ENCODE data around the gene SLC44A1. TPM values are rescaled to one million over a fixed set of nuclear protein-coding genes. Genes with fewer than 3 reads are reported as not detected.

The SLC44A1 gene
- total RNA-seq, 4 donors from 2014 or later, result 25.7 to 37.8 (median 28.3) TPM

DNA sequence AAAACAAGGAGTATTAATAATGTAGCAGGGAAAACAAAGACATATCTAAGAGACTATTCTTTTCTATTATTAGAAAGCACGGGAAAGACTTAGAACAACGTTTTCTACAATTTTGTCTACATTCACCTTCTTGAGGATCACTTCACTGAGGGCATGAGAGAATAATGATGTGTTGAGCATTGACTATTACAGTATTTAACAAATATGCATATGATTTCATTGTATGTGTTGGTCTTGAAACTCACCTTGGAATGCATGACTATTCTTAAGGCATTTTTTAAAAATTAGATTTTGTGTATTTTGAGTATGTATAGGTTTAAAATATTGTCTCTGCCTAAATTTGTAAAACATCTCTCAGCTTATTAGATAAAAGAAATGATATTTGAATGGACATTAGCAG lies 204.6 kb downstream of the SLC44A1 start:
- Histone ChIP-seq H3K27me3 (no peaks in the 10 kb centered on the region), H3K9me3 (no peaks in the 10 kb centered on the region), H3K4me3 (peak overlapping the region; percentile 88 to 99 (median 94)), H3K36me3 (no peaks in the 10 kb centered on the region), H3K27ac (replicated peaks in 1 of 4) (peak overlapping the region in 1 of 4 donors; percentile 85), H3K4me1 (peaks cover 10 to 36% (median 26%) of the 10 kb centered on the region in 4 donors)
- no peak for DNase-seq (ENCODE audit: extremely low spot score)
- WGBS, result 19% methylated on average over 2 of the region's 2 CpGs
- TF ChIP-seq EP300 (IDR thresholded peaks at IDR 0.05) (no peak), POLR2AphosphoS5 (IDR thresholded peaks at IDR 0.05) (no peak), POLR2A (IDR thresholded peaks at IDR 0.05; ENCODE audit: low read depth) (no peak)
- TF ChIP-seq, protein P1, sequence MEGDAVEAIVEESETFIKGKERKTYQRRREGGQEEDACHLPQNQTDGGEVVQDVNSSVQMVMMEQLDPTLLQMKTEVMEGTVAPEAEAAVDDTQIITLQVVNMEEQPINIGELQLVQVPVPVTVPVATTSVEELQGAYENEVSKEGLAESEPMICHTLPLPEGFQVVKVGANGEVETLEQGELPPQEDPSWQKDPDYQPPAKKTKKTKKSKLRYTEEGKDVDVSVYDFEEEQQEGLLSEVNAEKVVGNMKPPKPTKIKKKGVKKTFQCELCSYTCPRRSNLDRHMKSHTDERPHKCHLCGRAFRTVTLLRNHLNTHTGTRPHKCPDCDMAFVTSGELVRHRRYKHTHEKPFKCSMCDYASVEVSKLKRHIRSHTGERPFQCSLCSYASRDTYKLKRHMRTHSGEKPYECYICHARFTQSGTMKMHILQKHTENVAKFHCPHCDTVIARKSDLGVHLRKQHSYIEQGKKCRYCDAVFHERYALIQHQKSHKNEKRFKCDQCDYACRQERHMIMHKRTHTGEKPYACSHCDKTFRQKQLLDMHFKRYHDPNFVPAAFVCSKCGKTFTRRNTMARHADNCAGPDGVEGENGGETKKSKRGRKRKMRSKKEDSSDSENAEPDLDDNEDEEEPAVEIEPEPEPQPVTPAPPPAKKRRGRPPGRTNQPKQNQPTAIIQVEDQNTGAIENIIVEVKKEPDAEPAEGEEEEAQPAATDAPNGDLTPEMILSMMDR (IDR thresholded peaks at IDR 0.05), result no peak
- intact Hi-C loops (cut with DNase I), result no loop called here

DNA sequence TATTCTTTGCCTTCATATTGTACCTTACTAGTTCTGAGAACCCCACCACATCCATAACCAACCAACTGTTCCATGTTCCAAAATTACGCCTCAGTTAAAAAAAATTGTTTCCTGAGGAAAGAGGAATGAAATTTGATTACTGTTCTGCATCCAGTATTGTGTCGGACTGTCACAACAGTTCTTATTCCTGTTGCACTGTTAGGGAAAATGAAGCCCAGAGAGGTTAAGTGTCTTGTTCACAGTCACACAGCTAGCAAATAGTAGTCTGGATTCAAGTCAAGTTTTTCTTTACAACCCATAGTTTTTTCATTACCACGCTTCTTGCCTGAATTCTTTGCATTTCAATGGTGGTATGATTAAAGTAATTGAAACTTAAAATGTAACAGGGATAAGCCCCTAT lies 207.7 kb downstream of the SLC44A1 start:
- TF ChIP-seq POLR2A (IDR thresholded peaks at IDR 0.05; ENCODE audit: low read depth), result no peak
- no peak for TF ChIP-seq POLR2AphosphoS5 (IDR thresholded peaks at IDR 0.05)
- TF ChIP-seq, protein P1 (IDR thresholded peaks at IDR 0.05), result no peak
- no peak for TF ChIP-seq EP300 (IDR thresholded peaks at IDR 0.05)
- DNase-seq (ENCODE audit: extremely low spot score), result no peak
- Histone ChIP-seq H3K36me3 (no peaks in the 10 kb centered on the region), H3K9me3 (no peaks in the 10 kb centered on the region), H3K4me1 (peaks cover 21 to 39% (median 30%) of the 10 kb centered on the region in 4 donors), H3K27me3 (no peaks in the 10 kb centered on the region), H3K4me3 (no peak overlapping the region), H3K27ac (replicated peaks in 1 of 4) (no peak overlapping the region)
- intact Hi-C loops (cut with DNase I), result no loop called here
- 84% methylated on average over 3 of the region's 3 CpGs for WGBS

DNA sequence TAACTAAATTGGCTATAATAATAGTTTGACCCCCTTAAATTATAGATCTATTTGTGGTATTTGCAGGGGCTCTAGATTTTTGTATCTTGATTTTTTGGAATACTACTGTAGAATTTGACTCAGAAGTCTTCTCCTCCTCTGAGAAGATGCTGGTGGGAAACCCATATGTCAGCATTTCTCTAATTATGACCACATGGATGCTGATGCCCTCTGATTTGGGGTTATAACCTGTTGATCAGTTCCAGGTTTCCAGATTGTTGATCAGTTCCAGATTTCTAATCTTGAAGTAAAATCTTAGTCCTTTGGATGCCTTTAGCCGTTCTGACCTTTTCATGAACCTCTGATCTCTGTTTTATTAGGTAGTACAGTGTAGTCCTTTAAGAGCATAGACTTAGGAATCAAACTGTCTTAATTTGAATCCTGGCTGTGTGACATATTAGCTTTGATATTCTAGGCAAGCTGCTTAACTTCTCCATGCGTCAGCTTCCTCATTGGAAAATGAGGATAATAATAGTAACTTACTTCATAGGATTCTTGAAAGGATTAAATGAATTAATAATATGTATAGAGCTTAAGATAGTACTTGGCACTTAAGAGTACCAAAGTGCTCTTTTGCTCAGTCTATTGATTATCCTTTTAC lies 211.5 kb downstream of the SLC44A1 start:
- no peak overlapping the region for H3K4me3 ChIP-seq
- 77% methylated on average over 2 of the region's 2 CpGs for WGBS
- H3K36me3 ChIP-seq, result no peaks in the 10 kb centered on the region
- no peaks in the 10 kb centered on the region for H3K9me3 ChIP-seq
- no peaks in the 10 kb centered on the region for H3K27me3 ChIP-seq
- intact Hi-C loops (cut with DNase I), result no loop called here
- no peak overlapping the region for H3K27ac ChIP-seq (replicated peaks in 1 of 4)
- DNase-seq (ENCODE audit: extremely low spot score), result no peak
- TF ChIP-seq POLR2AphosphoS5 (IDR thresholded peaks at IDR 0.05), result no peak
- no peak for TF ChIP-seq EP300 (IDR thresholded peaks at IDR 0.05)
- no peak for TF ChIP-seq POLR2A (IDR thresholded peaks at IDR 0.05; ENCODE audit: low read depth)
- TF ChIP-seq, protein P1 (IDR thresholded peaks at IDR 0.05), result no peak
- H3K4me1 ChIP-seq, result peaks cover 19 to 22% (median 21%) of the 10 kb centered on the region in 4 donors

DNA sequence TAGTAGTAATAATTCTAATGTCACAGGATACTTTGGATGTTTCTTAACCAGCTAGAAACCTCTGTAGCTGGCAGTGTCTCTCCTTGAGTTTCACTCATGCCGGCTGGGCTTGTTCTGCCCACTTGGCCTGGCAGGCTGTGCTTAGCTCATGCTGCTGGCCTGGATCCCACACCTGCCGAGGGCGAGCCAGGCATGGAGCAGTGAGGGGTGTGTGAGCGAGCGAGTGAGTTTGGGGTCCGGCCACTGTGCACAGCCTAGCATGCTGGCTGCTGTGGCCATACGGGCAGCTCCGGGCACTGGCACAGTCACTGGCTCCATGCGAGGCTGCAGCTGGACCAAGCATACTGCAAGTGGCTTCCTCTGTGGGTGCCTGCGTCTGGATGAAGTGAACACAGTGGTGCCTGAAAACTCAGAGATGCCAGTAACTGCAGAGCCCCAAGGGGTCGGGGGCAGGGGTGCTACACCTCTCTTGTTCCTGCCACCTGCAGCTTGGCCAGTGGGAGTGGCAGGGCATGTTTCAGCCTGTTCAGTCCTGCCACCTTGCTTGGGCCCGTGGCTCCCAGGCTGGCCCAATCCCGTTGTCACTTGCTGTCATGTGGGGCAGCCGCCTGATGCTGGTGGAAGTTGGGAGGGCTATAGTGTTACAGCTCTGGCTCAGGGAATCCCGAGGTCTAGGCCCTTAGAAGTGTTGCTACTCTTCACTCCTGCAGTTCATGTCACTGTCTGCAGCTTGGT lies 213.3 kb downstream of the SLC44A1 start:
- WGBS, result 80% methylated on average over 9 of the region's 15 CpGs
- Histone ChIP-seq H3K9me3 (no peaks in the 10 kb centered on the region), H3K36me3 (no peaks in the 10 kb centered on the region), H3K27ac (replicated peaks in 1 of 4) (no peak overlapping the region), H3K27me3 (no peaks in the 10 kb centered on the region), H3K4me3 (no peak overlapping the region), H3K4me1 (peaks cover 11 to 21% (median 16%) of the 10 kb centered on the region in 4 donors)
- no peak for TF ChIP-seq POLR2A (IDR thresholded peaks at IDR 0.05; ENCODE audit: low read depth)
- no peak for TF ChIP-seq POLR2AphosphoS5 (IDR thresholded peaks at IDR 0.05)
- TF ChIP-seq, protein P1 (IDR thresholded peaks at IDR 0.05), result no peak
- no peak for TF ChIP-seq EP300 (IDR thresholded peaks at IDR 0.05)
- no peak for DNase-seq (ENCODE audit: extremely low spot score)
- intact Hi-C loops (cut with DNase I), result no loop called here

Measured in esophagus muscularis mucosa (tissue), 4 donors.